Astrocyte of the spinal cord (primary cell): Measurements from ENCODE around the gene TIMM44.

Experiments used
- DNase-seq: peaks from one replicate; pipeline ENCODE4 v3.0.0; 2011; ENCODE audit warnings: low read depth, low spot score
- H3K4me3 ChIP-seq: 2 replicates; pipeline ENCODE4 v1.5.1; 2011; ENCODE audit warnings: low read depth, mild to moderate bottlenecking, low read length, moderate library complexity
- in situ Hi-C: cut with HindIII; loops from 2 replicates; pipeline ENCODE4 v1.10.0; 2017; ENCODE audit warnings: low sequenced_read_pairs
- TF ChIP-seq, protein P1 (sequence below): IDR thresholded peaks from 2 replicates; pipeline ENCODE4 v1.5.1; 2012; ENCODE audit warnings: low read depth, mild to moderate bottlenecking, low read length, inconsistent platforms

The TIMM44 gene

DNA sequence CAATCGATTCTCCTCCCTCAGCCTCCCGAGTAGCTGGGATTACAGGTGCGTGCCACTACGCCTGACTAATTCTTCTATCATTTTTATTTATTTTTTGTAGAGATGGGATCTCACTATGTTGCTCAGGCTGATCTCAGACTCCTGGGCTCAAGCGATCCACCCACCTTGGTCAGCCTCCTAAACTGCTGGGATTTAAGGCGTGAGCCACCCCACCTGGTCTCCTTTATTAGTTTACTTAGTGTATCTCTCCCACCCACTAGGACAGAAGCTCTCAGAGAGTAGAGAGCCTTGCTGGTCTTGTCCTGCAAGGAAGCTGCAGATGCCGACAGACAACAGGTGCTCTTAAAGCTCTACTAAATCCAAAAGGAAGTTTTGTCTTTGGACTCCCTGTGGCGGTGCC lies 57.6 kb downstream of the TIMM44 start:
- no peak overlapping the region for H3K4me3 ChIP-seq
- no peak for DNase-seq
- in situ Hi-C loops, result no loop called here
- TF ChIP-seq, protein P1, sequence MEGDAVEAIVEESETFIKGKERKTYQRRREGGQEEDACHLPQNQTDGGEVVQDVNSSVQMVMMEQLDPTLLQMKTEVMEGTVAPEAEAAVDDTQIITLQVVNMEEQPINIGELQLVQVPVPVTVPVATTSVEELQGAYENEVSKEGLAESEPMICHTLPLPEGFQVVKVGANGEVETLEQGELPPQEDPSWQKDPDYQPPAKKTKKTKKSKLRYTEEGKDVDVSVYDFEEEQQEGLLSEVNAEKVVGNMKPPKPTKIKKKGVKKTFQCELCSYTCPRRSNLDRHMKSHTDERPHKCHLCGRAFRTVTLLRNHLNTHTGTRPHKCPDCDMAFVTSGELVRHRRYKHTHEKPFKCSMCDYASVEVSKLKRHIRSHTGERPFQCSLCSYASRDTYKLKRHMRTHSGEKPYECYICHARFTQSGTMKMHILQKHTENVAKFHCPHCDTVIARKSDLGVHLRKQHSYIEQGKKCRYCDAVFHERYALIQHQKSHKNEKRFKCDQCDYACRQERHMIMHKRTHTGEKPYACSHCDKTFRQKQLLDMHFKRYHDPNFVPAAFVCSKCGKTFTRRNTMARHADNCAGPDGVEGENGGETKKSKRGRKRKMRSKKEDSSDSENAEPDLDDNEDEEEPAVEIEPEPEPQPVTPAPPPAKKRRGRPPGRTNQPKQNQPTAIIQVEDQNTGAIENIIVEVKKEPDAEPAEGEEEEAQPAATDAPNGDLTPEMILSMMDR, result no peak

DNA sequence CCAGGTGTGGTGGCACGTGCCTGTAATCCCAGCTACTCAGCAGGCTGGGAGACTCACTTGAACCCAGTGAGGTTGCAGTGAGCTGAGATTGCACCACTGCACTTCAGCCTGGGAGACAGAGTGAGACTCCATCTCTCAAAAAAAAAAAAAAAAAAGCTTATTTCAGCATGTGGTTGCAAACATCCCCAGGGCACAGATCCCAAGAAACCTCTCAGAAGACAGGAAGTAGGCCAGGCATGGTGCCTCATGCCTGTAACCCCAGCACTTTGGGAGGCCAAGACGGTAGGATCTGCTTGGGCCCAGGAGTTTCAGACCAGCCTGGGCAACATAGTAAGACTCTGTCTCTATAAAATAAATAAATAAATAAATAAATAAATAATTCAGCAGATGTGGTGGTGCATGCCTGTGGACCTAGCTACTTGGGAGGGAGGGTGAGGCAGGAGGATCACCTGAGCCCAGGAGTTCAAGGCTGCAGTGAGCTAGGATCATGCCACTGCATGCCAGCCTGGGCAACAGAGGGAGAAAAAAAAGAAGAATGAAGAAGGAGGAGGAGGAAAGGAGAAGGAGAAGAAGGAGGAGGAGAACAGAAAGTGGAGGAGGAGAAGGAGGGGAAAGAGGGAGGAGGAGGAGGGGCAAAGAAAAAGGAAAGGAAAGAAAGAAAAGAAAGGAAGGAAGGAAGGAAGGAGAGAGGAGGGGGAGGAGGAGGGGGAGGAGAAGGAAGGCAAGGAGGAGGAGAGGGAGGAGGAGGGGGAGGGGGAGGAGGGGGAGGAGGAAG lies 59.5 kb downstream of the TIMM44 start:
- in situ Hi-C loops, result no loop called here
- no peak for DNase-seq
- no peak overlapping the region for H3K4me3 ChIP-seq
- TF ChIP-seq, protein P1, result no peak

DNA sequence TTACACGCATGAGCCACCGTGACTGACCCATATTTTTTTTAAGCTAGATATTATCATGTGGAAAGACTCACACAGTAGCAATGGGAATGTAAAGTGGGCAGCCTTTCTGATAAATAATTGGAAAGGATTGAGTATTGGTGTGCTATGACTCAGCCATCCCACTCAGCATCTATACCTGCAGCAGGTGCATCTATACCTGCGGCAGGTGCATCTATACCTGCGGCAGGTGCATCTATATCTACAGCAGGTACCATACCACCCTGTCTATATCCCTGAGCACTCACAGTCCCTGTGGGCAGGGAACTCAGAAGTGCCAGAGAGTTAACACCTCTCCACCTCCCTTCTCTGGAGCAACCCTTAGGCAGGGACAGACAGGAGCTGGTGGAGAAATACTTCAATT lies 60.4 kb downstream of the TIMM44 start:
- no peak for DNase-seq

DNA sequence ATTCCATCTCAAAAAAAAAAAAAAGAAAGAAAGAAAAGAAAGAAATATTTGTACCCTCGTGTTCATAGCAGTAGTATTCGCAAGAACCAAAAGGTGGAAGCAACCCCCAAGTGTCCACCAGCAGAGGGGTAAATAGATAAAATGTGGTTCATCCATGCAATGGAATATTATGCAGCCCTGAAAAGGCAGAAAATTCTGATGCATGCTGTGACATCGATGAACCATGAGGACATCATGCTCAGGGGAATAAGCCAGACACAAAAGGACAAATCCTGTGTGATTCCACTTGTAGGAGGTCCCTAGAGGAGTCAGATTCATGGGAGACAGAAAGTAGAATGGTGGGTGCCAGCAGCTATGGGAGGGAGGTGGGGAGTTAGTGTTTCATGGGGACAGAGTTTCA lies 61.6 kb downstream of the TIMM44 start:
- no peak for DNase-seq
- TF ChIP-seq, protein P1, result no peak
- H3K4me3 ChIP-seq, result no peak overlapping the region
- in situ Hi-C loops, result no loop called here

More for the DNA sequence above, 60.4 kb downstream of the TIMM44 start:
- TF ChIP-seq, protein P1, result no peak
- no peak overlapping the region for H3K4me3 ChIP-seq
- in situ Hi-C loops, result no loop called here

DNA sequence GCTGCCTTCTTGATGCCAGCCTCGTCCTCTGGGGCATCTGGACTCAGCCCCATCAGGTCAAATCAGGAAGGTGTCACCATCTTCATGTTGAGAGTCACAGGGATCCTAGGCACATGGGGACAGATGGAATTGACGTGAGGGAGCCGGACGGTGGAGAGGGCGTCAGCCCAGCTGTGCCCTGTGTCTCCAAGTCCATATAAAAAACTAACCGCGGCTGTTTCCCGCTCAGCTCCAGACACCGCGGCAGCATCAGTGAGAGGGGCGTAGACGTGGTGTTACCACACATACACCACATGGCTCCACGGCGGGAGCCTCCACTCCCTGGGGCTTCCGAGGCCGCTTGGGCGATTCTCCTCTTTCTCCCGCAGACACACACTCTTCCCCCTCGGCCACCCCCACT lies 63.6 kb downstream of the TIMM44 start:
- in situ Hi-C loops, result no loop called here
- no peak for DNase-seq
- TF ChIP-seq, protein P1, result no peak
- H3K4me3 ChIP-seq, result no peak overlapping the region

DNA sequence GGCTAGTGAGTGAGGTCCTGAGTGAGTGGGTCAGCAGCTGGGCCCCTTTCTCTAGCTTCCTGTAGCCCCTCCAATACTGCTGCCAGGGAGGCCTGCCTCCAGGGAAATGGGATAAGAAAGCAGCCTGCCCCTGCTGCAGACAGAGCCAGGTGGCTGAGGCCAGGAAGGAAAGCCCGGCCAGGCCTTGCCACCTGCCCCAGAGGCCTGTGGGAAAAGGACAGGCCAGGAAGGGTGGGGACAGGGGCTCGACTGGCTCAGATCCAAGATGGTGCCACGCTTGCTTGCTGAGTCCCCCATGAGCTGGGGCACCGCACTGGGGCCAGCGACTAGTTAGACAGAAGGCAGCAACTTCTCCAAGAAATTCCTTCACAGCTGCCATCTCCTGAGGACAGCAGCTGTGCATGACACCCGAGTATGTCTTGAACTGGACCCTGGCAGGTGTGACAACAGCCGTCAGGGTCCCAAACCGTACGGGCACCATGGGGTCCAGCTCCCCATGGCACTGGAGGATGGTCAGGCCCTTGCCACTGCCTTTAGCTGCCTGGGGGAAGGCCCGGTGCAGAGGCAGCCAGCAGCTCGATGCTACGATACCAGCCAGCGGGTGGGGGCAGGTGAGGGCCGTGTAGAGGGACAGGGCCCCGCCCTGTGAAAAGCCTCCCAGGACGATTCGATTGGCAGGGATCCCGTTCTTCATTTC lies 64.2 kb downstream of the TIMM44 start:
- TF ChIP-seq, protein P1, result no peak
- no peak overlapping the region for H3K4me3 ChIP-seq
- in situ Hi-C loops, result no loop called here
- no peak for DNase-seq
